ENCODE measurements around the gene DLX3. TPM values are rescaled to one million over a fixed set of nuclear protein-coding genes. Genes with fewer than 3 reads are reported as not detected.

DLX3 gene
- total RNA-seq, 2 donors from 2014 or later, result 0.58 to 1.4 TPM

DNA sequence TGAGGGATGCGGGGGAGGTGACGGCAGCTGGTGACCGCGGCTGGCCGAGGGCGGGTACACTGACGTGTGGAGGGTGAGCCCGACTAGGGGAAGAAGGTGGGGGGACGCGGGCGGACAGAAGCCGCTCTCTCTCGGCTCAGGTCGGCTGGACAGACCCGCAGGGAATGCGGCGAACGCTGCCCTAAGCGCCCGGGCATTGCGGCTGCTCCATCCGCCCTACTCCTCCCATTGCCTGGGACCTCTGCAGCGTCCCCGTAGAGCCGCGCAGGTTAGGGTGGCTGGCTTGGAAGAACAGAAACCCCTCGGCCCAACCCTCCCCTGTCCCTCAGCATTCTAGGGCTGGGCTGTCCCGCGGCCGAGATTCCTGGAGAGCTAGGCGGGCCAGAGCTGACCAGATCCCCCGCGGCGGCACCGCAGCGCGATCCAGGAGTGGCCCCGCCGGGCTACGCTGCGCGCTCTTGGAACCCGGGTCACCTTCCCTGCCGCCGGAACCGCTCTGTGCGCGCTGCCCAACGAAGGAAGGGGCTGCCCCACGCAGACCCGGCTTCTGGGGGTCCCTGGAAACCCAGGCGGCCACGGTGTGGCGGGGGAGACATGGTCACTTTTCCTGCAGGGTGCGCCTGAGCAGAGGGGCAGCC, 23.1 kb downstream of the DLX3 start:
- peaks cover 98% of the 10 kb centered on the region for H3K27me3 Mint-ChIP-seq (ENCODE audit: insufficient read depth)

DNA sequence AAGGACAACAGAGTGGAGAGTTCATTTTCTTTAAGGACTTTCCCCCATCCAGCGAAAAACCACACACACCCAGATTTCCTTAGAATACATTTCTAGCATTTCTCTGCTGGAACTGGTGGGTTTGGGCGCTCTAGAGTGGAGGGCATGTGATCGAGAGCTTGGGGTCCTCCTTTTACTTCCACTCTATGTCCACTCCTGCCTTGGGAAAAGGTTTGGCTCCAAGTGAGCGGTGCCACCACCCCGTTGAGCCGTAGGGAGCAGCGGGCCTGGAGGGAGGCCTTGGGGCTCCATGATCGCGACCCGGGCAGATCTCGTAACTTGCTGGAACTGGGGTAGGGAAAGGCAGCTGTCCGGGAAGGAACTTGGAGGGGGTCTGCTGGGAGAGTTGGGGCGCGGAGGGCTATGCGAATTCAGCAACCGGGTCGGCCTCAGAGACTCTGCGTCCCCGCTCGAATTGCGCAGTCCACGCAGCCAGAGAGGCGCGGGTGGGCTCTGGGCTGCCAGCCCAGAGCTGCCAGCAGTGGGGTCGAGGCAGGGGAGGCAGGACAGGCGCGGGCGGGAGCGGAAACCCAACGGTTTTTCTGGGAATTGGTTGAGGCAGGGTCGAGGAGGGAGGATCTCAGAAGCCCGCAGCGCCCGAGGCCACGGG, 23.7 kb downstream of the DLX3 start:
- no peaks in the 10 kb centered on the region for H3K36me3 Mint-ChIP-seq (ENCODE audit: low read depth)
- Histone ChIP-seq H3K4me1 (ENCODE audit: control insufficient read depth, insufficient read depth, low read length) (peaks cover 4% of the 10 kb centered on the region), H3K9me3 (ENCODE audit: control insufficient read depth, low read length) (no peaks in the 10 kb centered on the region), H3K27ac (ENCODE audit: low read depth, low read length) (no peak overlapping the region), H3K36me3 (ENCODE audit: control insufficient read depth, insufficient read depth, low read length) (no peaks in the 10 kb centered on the region), H3K27me3 (ENCODE audit: control insufficient read depth, insufficient read depth, low read length, poor library complexity, severe bottlenecking) (peaks cover 100% of the 10 kb centered on the region), H3K9ac (ENCODE audit: extremely low read depth, low read length, poor library complexity, severe bottlenecking) (no peak overlapping the region), H3K4me3 (ENCODE audit: low read length) (no peak overlapping the region)
- H3K4me3 Mint-ChIP-seq, result peak overlapping the region; percentile 37
- WGBS, 2 experiments (ENCODE audit: insufficient coverage in 1 of 2, insufficient read length in 1 of 2), result 9 to 14% methylated on average over 8 to 33 of the region's 35 CpGs
- TF ChIP-seq, protein P1, sequence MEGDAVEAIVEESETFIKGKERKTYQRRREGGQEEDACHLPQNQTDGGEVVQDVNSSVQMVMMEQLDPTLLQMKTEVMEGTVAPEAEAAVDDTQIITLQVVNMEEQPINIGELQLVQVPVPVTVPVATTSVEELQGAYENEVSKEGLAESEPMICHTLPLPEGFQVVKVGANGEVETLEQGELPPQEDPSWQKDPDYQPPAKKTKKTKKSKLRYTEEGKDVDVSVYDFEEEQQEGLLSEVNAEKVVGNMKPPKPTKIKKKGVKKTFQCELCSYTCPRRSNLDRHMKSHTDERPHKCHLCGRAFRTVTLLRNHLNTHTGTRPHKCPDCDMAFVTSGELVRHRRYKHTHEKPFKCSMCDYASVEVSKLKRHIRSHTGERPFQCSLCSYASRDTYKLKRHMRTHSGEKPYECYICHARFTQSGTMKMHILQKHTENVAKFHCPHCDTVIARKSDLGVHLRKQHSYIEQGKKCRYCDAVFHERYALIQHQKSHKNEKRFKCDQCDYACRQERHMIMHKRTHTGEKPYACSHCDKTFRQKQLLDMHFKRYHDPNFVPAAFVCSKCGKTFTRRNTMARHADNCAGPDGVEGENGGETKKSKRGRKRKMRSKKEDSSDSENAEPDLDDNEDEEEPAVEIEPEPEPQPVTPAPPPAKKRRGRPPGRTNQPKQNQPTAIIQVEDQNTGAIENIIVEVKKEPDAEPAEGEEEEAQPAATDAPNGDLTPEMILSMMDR (conservative IDR thresholded peaks at IDR 0.05), result no peak
- peaks cover 22% of the 10 kb centered on the region for H3K4me1 Mint-ChIP-seq
- H3K27me3 Mint-ChIP-seq (ENCODE audit: insufficient read depth), result peaks cover 98% of the 10 kb centered on the region
- no peaks in the 10 kb centered on the region for H3K9me3 Mint-ChIP-seq
- H3K27ac Mint-ChIP-seq, result no peak overlapping the region
- DNase-seq, result peak; percentile 63

More for the DNA sequence above, 23.1 kb downstream of the DLX3 start:
- Mint-ChIP-seq H3K4me3 (peak overlapping the region; percentile 37), H3K36me3 (ENCODE audit: low read depth) (no peaks in the 10 kb centered on the region), H3K9me3 (no peaks in the 10 kb centered on the region), H3K27ac (no peak overlapping the region), H3K4me1 (peaks cover 22% of the 10 kb centered on the region)
- Histone ChIP-seq H3K27ac (ENCODE audit: low read depth, low read length) (no peak overlapping the region), H3K27me3 (ENCODE audit: control insufficient read depth, insufficient read depth, low read length, poor library complexity, severe bottlenecking) (peaks cover 100% of the 10 kb centered on the region), H3K9me3 (ENCODE audit: control insufficient read depth, low read length) (no peaks in the 10 kb centered on the region), H3K4me1 (ENCODE audit: control insufficient read depth, insufficient read depth, low read length) (peaks cover 4% of the 10 kb centered on the region), H3K9ac (ENCODE audit: extremely low read depth, low read length, poor library complexity, severe bottlenecking) (no peak overlapping the region), H3K36me3 (ENCODE audit: control insufficient read depth, insufficient read depth, low read length) (no peaks in the 10 kb centered on the region), H3K4me3 (ENCODE audit: low read length) (no peak overlapping the region)
- DNase-seq, result peak; percentile 83
- TF ChIP-seq, protein P1 (conservative IDR thresholded peaks at IDR 0.05), result no peak
- WGBS, 2 experiments (ENCODE audit: insufficient coverage in 1 of 2, insufficient read length in 1 of 2), result 2 to 4% methylated on average over 21 to 55 of the region's 55 CpGs

DNA sequence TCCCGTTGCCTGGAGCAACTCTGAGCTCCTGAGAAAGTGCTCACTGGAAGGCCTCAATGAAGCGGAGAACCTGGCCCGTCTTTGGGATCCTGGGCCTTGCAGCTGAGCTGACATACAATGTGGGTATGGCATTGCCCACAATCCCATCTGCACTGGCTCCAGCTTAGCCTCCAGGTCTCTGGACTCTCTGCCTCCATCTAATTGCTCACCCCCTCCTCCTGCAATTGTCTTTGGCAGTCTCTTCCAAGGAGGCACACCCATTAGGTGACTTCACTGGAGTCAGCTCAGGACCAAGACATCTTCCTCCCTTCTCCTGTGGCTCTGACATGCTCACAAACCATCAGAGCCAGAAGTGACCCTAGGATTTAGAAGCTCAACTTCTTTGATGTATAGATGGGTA, 24.5 kb downstream of the DLX3 start:
- H3K27ac Mint-ChIP-seq, result no peak overlapping the region
- peaks cover 98% of the 10 kb centered on the region for H3K27me3 Mint-ChIP-seq (ENCODE audit: insufficient read depth)
- H3K4me1 Mint-ChIP-seq, result peaks cover 17% of the 10 kb centered on the region
- no peaks in the 10 kb centered on the region for H3K9me3 Mint-ChIP-seq
- TF ChIP-seq, protein P1 (conservative IDR thresholded peaks at IDR 0.05), result no peak
- no peak overlapping the region for H3K4me3 Mint-ChIP-seq
- no peak overlapping the region for H3K9ac ChIP-seq (ENCODE audit: extremely low read depth, low read length, poor library complexity, severe bottlenecking)
- peaks cover 100% of the 10 kb centered on the region for H3K27me3 ChIP-seq (ENCODE audit: control insufficient read depth, insufficient read depth, low read length, poor library complexity, severe bottlenecking)
- no peaks in the 10 kb centered on the region for H3K36me3 Mint-ChIP-seq (ENCODE audit: low read depth)
- H3K4me3 ChIP-seq (ENCODE audit: low read length), result no peak overlapping the region
- H3K4me1 ChIP-seq (ENCODE audit: control insufficient read depth, insufficient read depth, low read length), result peaks cover 4% of the 10 kb centered on the region
- H3K27ac ChIP-seq (ENCODE audit: low read depth, low read length), result no peak overlapping the region
- H3K36me3 ChIP-seq (ENCODE audit: control insufficient read depth, insufficient read depth, low read length), result no peaks in the 10 kb centered on the region
- no peaks in the 10 kb centered on the region for H3K9me3 ChIP-seq (ENCODE audit: control insufficient read depth, low read length)
- DNase-seq, result peak; percentile 51
- WGBS, 2 experiments (ENCODE audit: insufficient coverage in 1 of 2, insufficient read length in 1 of 2), result 60 to 61% methylated on average over 3 of the region's 3 CpGs
